AG08395 (cell line): ENCODE measurements around the gene APOD.
A peak's percentile ranks its signal among the peaks of the same experiment; 100 is the strongest.

Source experiments
- DNase-seq: peaks from one replicate; pipeline ENCODE4 v3.0.0; 2012; ENCODE audit warnings: mixed read lengths, low spot score

APOD gene

DNA sequence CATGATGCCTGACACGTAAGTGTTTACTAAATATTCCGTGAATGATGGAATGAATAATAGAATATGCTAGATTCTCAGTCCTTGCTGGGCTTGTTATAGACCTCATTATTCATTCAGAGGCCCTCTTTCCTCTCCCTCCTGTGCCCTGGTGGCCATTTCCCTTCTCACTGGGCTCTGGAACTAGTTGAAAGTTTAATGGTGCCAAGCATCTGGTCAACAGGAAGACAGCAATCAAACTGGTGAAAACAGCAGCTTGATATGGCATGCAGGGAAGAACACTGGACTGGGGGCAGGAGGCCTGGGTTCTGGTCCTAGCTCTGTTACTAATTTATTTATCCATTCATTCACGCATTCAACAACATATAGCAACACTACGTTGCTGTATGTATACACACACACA, 3.7 kb upstream of the APOD start:
- no peak for DNase-seq

DNA sequence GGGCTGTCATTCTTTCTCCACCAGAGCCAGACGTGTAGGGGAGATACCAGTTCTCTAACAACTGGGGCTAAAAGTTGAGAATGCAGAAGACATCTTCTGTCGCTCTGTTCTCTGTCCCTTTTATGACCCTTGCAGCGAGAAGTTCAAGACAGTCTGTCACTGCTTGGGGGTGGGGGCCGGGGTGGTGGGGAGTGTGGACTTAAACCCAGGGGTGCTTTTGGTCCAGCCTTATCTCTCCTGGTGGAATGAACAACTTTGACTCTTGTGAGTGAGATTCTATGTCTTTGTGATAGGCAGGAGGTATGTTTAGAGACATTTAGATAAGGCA, 767 bp upstream of the APOD start:
- DNase-seq, result no peak

DNA sequence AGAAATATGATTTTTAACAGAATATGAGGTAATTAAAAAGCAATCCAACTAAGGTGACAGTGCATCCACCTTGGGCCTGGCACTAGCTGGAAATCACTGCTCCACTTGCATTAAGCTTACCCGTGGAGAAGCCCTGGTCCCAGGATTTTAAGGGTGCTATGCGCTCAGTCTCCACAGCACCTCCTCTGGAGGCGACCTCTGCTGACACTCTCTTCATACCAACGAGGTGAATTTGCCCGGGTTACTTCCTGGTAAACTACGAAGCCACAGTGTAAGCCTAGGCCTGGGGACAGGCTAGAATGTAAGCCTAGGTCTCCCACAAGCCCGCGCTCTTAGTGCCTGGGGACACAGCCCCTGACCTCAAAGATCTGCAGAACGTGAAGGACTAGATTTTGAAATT, 793 bp downstream of the APOD start:
- no peak for DNase-seq

DNA sequence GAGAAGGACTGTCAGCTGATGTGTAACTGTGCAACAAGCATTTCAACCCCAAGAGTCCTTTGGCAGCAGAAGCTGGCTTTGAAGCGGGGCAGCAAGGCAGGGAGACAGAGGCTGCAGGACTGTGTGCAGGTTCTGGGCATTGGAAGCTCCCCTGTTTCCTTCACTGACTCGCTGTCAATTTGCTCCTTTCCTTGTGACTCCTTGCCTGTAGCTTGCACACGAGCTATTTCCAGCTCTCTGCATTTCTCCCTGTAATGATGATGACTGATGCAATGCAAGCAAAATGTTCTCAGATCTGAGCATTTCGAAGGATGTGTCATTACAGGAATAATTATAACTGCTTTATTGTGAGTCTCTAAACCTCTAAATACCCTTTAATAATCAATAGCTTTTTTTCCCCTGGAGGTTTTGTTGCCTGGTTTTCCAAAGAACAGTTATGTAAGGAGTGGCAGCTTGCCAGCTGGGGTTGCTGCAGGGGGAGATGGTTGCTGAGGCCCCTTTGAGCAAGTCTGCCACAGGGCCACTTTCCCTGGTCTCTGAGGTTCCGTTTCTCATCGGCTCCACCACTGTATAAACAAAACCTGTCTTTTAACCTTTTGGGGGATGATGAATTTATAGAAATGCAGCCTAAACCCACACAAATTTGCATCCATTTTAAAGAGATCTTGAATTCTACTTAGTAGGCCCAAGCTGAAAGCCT, 2.8 kb downstream of the APOD start:
- DNase-seq, result peak; percentile 50

DNA sequence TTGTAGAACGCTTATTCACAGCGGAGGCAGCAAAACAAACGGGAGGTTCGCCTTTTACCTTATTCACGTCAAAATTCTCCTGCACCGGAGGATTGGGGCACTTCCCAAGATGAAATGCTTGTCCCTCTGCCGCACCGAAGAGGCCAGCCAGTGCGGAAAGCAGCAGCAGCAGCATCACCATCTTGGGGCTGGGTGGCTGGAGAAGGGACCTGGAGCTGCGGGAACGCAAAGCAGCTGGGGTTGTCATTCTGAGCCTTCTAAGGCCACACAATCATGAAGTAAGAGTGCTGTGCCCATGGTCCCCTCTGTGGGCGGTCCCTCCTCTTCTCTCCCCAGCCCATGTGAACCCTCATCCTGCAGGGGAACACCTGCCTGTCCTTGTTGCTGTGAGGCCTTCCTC, 4.5 kb downstream of the APOD start:
- DNase-seq, result no peak

DNA sequence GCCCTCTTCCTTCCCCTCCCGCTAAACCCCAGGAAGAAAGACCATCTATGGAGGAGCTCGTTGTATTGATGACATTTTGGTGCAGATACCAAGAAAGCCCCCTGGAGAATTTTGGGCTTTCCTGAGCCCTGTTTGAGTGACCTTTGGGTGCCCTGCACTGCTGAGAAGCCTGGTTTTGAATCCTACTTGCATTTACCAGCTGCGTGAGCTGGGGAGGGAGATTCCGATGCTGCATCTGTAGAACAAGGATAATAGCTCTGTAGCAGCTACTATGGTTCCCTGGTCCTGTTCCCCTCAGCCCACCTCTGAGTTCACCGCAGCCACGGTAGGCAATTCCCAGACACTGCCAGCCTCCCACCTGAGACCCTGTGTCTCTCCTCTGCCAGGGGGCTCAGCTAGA, 5.2 kb downstream of the APOD start:
- no peak for DNase-seq

DNA sequence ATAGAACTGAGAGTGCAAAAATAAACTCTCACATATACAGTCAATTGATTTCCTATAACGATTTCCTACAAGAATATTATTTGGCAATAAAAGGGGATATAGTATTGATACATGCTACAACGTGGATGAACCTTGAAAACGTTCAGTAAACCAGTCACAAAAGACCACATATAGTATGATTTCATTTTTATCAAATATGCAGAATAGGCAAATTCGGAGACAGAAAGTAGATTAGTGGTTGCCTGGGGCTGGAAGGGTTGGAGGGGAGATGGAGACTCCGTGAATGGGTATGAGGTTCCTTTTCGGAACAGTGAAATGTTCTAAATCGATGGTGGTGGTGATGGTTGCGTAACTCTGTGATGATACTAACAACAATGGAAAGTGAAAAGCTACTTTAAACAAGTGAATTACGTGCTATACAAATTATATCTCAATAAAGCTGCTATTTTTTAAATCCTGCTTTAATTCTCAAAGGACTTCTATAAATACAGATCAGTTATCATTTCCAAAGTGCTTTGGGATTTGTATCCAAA, 6.0 kb downstream of the APOD start:
- DNase-seq, result no peak

DNA sequence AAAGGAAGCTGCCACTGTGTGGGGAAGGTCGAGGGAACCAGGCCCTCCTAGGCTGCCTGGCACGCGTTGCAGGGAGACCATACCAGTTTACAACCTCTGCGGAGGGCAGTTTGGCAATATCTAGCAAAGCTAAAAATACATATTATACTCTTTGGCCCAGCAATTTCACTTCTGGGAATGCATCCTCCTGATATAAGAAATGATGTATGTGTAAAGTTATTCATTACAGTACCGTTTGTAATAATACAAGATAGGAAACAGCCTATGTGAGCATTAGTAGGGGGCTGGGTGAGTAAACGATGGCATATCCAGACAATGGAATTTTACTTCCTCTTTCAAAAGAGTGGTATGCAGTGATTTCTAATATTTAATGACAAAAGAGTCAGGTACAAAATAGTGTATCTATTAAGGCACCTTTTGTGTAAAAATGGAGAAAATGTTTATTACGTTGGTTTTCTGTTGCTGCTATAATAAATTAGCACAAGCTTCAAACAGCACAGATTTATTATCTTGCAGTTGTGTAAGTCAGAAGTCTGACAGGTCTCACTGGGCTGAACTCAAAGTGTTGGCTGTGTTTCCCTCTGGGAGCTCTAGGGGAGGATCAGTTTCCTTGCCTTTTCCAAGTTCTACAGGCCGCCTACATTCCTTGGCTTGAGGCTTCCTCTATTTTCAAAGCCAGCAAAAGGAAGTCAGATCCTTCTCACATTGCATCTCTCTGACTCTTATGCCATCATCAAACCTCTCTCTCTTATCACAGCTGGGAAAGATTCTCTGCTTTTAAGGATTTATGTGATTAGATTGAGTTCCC, 9.0 kb downstream of the APOD start:
- DNase-seq, result no peak

DNA sequence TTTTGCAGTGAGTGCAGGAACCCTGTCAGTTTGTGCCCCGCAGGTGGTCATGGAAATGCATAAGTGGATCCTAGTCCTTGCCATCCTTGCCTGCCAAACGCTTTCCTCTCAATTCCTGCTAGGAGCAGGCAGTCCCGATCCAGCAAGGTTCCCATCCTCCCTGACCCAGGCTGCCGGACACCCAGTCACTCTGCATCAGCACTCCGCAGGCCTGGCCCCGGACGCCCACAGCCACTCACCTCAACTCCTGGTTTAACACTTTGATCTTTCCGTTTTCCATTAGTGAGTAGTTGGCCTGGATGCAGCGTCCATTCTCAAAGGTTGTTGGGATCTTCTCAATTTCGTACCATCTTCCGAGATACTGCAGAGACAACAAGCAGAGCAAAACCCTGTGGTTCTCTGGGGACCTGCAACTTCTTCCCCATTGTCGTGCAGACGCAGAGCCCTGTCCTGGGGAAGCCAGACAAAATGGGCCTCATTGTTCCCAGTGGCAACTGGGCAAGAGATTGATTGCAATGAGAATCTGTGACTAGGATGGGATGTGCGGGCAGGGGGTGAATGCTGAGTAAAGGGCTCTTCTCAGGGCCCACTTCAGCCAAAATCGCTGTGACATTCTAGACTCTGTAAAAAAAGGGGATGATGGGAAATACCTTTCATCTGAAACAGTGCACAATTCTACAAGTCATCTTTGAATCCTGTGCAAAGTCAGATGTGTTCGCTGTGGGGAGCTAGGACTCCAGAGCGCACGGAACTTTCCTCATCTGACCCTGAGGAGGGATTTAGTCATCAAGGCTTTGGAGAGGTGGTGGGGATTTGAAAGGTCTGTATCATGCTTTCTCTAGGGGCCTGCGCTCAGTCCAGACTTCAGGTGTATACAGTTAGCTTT, 9.9 kb downstream of the APOD start:
- no peak for DNase-seq

DNA sequence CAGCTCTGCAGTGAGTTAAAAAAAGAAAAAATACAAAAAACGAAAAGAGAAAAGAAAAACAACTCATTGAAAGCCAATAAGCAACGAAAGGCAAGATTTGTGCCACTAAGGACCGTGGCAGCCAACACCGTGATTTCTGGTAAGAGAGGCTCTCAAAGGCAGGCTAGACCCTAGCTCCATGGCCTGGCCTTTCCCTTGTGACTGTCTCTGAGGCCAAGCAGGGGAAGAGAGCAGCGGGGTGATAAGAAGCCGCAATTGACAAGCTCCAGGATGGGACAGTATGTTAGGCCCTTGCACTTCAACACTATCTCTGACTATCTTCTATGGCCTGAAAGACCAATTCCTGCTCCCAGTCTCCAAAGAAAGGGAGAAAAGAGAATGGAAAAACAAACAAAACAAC, 12.4 kb downstream of the APOD start:
- no peak for DNase-seq

DNA sequence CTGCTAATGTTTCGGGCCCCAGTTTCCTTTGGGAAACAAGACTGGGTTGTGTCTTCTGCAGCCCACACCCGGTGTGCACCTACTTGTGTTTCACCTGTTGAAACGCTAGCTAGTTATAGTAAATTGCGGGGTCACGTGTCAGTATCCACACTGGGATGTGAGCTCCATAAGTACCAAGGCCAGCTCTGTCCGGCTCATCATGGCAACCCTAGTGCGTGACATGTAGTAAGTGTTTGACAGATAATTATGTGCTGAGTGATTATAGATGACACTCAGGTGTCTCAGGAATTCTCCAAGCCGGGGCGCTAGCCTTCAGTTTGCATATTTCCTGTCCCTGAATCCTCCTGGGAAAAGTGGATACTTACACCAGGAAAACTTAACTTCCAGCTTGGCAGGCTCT, 12.8 kb downstream of the APOD start:
- DNase-seq, result no peak

DNA sequence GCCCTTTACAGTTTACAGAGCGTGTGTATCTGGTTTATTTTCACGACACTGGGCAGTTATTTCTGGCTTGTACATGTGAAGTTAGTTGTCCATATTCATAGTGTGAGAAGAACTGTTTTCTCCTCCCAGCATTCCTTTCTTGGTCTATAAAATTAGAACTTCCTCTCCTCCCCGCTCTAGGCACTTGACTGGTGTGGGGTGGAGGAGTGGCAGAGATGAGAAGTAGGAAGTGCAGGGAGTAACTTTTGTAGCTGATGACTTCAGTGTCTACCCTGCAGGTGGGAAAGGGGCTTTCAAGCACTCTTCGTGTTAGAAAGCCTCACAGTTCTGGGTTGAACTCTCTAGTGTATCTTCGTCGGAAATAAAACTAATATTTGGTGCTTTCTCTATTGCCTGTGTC, 13.4 kb downstream of the APOD start:
- no peak for DNase-seq

DNA sequence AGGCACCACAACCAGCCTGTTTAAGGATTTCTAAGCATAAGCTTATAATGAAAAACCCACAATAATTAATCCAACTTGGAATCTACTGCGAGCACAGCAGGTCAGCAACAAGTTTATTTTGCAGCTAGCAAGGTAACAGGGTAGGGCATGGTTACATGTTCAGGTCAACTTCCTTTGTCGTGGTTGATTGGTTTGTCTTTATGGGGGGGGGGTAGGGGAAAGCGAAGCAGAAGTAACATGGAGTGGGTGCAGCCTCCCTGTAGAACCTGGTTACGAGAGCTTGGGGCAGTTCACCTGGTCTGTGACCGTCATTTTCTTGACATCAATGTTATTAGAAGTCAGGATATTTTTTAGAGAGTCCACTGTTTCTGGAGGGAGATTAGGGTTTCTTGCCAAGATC, 15.1 kb downstream of the APOD start:
- no peak for DNase-seq

DNA sequence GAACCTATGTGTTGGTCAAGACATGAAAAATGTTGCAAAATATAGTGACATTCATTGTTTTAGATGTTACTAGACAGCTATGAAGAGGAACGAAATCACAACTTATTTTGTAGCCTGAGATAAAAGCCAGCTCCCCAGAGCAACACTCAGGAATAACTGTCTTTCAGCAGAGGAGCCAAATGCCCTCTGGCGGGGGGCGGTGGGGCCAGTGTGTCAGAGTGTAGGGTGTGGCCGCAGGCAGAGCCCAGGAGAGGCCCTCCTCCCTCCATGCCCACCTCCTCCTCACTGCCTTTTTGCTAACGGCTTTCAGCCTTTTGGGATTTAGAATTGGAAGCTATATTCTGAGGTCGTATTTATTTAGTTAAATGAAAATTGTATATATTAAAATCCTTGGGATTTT, 16.9 kb downstream of the APOD start:
- DNase-seq, result no peak

DNA sequence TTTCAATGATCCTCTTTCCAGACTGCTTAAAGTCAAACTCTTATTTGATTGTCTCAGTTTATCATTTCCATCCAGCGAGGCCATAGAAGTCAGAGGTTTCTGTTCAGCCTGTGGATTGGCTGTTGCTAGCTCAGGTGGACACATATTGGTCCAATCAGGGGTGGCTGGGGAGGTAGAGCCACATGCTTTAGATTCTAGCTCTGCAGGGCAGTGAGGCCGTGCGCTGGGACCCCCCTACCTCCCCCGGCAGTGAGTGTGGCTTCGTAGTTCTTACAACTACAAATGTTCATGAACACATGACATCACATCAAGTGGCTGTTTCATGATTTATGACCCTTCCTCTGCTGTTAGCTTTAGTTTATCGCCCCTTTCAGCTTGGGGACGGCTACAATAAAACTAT, 18.0 kb downstream of the APOD start:
- no peak for DNase-seq

DNA sequence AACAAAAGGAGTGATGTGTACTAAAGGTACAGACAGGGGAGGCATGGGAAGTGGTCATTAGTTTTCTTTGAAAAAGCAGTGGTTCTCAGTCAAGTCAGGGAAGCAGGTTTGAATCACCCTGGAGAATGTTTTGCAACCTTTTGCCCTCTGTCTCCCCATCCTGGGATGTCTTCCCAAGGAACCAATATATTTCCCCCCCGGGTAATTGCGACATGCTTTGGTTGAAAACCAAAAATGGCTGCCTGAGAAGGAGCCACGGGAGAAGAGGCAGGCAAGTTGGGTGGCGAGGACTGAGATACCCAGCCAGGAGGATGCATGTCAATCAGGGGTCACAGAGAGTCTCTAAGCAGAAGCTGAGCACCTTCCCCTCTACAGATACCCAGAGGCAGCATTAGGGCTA, 20.4 kb downstream of the APOD start:
- no peak for DNase-seq

DNA sequence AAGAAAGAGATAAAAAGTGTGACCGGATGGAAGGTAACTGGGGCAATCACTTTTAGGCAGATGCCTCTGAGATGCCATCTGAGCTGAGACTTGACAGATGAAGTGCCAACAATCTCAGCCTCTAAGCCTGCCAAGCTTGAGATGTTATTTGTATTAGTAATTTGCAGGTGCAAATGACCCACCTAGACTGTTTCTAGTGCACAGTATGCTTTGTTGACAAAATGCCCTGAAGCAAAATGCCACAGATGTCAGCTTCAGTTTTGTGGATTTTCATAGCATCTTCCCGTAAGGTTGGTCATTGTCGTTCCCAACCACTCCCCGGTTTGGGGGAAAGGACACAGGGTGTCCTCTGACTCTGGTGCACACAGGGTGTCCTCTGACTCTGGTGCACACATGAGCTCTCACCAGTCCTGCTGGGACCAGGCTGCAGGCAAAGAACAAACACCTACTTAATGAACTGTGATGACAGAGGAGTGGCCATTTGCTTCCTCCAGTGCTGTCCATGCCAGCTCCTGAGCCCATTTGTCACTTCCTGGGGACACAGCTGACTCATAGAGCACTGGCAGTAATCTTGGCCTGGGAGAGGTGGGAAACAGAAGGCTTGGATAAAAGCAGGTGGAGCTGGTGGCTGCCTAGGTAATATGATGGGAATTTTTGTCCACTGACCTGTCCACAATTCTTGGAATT, 23.9 kb downstream of the APOD start:
- no peak for DNase-seq

DNA sequence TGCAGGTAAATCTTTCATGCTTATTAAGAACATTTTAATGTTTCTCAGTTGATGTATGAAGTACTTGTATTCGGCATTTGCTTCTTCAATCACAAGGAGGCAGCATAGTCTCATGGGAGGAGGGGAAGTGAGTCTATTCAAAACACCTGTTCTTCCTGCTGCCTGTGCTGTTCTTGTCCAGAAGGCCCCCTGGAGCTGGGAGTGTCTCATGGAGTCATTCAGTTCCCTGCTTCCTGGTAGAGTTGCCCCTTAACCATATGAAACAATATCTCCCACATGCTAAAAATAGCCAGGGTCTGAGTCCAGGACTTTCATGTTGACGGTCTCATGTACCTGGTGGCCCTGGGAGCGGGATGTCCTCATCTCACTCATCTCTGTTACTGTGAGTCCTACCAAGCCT, 25.1 kb downstream of the APOD start:
- DNase-seq, result no peak

DNA sequence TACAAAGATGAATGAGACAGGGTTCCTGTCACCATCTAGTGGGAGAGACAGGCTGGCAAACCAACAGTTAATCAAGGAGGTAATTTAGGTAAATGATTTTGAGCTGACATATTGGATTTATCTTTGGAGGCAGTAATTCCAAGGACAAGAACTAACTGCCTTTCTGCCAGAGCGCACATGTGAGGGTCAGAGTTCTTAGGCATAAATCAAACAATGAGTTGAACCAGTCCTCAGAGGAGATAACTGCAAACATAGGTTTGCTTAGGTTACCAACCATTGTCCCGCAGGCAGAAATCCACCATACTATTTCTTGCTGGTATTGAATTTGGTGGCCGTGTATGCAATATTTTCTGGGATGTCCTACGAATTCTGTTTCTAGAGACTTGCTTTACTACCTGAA, 26.4 kb downstream of the APOD start:
- DNase-seq, result no peak

DNA sequence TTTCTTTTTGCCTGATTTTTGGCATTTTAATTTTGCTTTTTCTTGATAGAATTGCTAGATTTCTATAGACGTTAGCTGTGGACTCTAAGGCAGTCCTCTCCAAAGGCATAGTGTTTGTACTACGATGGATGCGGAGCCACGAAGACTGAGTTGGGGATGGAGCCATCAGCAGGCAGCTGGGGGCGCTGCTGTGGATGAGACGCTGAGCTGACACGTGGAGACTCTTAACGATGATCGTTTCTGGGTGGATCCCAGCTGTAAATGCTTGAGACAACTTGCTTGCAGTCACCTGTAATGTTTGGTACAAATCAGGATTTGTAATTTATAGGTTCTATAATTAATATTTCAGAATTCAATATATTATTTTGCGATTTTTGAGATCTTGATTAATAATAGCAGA, 27.4 kb downstream of the APOD start:
- DNase-seq, result no peak

DNA sequence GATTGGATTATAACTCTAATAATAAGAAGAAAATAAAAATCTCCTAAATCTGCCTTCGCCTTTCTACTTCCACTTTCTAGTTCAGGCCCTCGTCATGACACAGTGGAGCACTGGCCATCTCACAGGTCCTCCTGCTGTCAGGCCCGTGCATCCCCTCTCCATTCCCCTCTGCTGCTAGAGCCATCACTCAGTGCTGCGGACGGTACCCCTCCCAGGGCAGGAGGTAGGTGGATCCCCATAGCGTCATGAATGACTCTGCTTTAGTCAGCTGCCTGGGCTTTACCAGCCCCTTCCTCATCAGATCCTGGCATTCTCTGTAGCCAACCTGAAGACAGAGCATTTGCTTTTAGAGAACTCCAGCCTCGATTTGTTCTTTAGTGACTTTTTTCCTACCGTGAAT, 28.6 kb downstream of the APOD start:
- no peak for DNase-seq

DNA sequence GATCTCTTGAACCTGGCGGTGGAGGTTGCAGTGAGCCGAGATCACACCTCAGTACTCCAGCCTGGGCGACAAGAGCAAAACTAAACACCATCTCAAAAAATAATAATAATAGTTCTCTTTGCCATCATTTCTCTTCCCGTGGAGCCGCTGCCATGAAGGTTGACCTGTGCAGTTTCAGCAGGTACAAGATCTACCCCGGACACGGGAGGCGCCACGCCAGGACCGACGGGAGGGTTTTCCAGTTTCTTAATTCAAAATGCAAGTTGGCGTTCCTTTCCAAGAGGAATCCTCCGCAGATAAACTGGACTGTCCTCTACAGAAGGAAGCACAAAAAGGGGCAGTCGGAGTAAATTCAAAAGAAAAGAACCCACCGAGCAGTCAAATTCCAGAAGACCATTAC, 29.3 kb downstream of the APOD start:
- no peak for DNase-seq
